NCI-H2196 (cell line): ENCODE data around the gene CBX1.
A peak's percentile ranks its signal among the peaks of the same experiment; 100 is the strongest.

ENCODE experiments used
- DNase-seq: peaks from one replicate; lab custom pipeline; 2025; ENCODE audit not compliant: unreplicated experiment; lab: John Stamatoyannopoulos, UW

Gene CBX1

DNA sequence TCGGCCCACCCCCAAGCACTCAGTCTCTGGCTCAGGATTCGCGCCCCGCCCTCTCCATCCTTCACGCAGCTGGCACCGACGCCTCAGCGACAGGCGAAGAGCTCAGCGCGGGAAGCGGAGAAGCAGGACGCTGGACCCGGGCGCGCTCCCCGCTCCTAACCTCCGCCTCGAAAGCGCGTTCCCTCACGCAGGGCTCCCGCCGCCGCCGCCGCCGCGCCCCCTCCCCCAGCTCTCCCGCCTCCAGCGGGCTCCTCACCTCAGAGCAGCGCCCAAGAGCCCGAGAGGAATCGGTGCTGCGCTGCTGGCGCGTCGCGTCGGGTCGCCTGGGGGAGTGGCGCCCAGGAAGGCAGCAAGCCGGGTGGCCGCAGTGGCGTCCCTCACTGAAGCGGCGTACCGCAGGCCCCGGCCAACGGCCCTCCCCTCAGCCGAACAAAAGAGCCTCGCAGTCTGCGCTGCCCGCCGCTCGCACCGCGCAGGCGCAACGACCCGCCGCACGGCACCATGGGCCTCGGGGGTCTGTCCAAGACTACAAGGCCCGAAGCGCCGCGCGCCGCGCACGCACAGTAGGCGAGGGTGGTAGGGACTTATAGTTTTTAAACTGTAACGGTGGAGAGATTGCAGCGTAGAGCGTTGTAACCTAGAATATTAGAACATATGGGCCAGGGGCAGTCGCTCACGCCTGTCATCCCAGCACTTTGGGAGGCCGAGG, at the start of gene CBX1:
Gene CBX1, minus strand, starts transcription at position 467 of the 709 bp plus-strand sequence. CDS start 24,474 bp downstream, outside the sequence.
- DNase-seq: peak; percentile 98

DNA sequence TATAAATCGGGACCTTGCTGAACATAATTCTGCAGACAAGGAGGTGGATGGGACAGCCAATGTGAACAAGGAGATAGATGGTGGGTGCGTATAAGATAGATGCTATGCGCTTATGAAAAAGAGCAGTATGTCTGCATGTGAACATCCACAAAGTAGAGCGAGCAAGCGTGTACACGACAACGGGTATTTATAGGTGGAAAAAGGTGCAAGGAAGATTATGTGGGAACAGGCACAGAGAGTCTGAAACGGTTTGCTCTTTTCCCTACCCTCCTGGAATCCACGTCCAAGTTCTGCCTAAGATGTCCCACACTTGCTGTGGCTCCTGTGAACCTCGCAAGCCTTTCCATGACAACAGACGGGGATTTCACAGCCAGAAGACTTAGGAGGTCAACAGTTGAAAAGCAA, 49.3 kb upstream of the CBX1 start:
- no peak for DNase-seq

DNA sequence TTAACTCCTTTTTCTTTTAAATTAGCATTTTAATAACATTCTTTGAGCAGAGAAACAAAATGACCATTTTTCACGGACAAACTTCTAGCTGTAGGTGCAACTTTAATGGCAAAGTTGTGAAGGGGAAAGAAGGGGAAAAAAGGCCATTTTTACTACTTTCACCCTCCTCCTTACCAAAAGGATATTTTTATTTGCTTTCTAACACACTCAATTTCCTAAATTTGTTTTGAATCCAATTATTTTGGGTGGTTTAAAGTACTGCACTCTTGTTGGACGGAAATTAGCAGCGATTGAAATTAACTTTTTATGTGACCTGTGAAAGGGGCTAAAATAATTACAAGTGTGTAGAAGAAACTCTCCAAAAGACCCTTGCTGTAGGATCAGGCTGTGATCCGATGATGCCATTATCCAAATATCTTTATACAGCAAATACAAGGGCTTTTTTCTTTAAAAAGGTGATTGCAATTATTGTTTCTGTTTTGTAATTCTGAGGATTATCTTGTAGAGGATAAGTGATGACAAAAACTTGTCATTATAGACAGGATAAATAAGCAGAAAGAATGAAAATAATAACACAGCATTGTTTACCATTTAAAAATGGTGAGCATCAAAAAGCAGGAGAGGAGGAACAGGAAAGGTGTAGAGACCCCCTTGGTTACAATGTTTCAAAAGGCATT, 48.6 kb upstream of the CBX1 start:
- DNase-seq: no peak

DNA sequence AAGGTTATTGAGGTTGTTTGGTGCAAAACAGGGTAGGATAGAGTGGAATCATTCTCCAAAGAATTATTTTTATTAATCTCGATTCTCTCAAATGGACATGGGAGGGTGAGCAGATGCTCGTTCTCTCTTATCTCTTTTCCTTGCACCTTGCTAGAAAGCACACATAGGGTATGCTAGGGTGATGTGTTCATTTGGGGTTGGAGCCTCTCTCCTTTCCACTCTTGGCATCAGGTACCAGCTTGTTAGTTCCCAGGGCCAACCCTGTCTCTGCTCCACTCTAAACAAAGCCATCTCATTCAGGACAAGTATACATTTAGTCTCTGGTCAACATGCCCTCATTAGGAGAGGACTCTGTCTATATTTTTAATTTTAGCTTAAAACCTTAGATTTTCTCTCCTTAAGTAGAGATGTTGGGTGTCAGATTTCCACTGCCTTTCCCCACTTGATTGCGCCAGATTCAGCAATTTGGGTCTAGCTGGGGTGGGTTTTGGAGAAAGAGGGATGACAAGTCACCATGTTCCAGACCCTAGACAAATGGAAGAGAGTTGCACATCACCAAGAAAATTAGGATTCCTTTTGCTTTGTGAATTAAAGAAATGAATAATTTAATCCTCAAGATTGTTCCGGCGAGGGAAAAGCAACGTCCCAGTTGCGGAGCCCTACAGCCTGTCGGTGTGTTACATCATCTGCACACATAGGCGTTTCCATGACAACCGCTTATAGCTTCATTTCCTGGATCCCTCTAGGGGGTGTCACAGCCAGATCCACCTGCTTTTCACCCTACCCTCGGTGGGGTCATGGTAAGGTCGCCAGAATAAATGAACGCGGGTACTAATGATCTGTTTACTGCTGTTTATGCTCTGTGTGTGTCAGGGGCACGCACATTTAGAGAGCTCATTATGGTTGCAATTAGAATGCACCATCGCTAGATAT, 47.8 kb upstream of the CBX1 start:
- no peak for DNase-seq

DNA sequence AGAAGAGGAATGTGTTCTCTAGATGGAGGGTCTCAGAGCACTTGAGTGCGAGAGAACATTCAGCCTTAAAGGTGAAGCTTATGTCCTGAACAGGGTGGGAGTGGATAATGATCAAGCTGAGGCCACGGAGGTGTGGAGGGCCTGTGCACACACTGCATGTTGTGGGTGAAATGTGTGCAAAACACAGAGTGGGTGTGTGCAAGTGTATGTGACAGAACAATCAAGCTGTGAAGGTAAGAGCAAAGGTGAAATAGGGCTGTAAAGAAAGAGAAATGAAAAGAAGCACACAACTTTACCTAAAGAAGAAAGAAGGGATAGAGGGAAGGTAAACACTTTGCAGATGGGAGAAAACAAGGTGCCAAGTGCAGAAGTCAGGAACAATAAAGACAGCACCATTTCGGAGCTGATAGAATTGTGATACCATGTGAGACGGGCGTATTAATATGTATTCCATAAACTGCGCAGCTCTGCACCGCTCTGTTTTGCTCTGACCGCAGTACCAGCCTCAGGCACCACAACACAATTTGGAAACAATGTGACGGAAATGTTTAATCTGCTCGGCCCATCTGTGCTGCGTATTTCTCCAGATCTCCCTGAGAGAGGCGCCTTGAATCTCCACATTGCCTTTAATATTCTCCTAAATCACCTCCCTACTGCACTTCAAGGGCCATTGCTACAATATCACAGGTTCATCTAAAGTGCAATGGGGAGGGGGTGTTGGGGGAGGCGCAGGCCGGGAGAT, 46.9 kb upstream of the CBX1 start:
- no peak for DNase-seq

DNA sequence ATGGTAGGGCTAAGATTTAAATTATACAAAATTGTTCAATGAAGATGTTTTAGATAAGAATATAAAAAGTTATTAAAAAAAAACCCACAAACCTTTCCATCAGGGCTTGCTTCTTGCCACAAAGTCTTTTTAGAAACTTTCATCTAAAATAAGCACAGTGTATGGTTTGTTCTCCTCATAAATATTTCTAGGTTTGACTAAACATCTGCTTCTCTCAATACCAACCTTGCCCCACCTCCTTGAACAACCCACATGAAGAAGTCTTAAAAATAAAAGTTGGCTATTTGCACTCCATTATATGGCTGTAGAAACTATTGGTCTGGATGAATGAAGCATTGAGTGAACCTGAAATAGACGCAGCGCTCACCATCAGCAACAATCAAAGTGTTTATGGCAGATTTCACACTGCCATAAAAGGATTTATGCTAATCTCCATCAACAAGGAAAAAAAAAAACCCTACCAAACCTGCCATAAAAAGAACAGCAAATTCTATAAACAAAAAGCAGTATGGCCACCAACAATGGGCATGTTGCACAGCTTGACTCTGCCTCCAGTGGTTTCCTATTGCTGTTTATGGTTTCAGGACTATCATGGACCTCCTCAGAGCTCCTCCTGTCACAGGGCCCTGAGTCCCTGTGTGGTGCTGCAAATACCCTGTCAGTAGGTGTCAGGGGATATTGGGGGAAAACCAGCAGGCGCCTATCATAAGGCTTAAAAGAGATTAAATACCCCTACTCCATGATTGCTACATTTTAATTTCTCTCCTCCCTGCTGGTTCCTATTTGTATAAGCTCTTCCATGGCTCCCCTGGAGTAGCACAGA, 43.9 kb upstream of the CBX1 start:
- DNase-seq: no peak

DNA sequence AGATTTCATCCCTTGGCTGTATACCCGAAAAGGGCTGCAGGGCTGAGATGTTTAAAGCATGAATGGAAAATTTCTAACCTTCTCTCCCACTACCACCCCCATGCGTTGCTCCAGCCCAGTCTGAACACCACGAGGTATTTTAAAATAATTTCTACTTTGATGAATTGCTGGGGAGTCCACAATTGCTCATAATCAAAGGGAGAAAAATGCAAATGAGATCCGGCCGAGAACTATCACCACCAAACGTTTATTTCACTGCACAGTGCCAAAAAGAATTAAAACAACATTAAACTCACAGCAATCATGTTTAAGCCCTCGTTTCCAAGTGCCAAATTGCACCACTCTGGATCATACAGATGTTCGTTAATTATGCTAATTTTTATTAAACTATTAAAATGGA, 43.0 kb upstream of the CBX1 start:
- DNase-seq: no peak

DNA sequence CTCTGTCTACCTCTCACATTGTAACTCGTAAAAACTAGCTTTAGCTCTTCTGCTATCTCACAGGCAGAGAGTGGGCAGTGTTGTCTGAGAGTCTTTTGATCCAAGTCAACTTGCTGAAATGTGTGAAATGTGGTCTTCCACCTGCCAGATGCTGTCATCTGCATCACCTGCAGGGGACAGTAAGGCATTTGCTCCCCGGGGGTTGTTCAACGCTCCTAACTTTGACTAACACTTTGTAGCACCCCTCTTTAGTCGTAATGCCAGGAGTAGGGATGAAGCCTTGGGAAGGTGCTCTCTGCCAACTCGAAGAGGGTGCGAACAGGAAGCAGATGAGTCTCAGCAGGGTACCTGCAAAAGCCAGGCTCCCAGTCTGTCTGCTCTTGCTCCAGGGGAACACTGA, 42.4 kb upstream of the CBX1 start:
- no peak for DNase-seq

DNA sequence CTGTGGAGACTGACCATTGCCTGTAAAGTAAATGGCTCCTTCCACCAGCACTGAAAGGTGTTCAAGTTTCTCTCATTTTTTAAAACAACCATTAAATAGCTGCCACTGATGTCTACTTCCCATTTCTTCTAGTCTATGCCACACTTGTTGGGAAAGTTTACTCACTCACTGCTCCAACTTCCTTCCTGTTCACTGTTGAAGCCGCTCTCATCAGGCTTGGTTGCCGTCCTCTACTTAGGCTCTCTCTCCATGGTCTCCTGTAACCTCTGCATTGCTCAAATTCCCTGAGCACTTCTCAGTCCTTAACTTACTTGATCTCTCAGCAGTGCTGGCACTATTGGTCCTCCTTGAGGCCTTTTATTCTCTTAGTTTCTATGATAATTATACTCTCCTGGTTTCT, 38.7 kb upstream of the CBX1 start:
- no peak for DNase-seq

DNA sequence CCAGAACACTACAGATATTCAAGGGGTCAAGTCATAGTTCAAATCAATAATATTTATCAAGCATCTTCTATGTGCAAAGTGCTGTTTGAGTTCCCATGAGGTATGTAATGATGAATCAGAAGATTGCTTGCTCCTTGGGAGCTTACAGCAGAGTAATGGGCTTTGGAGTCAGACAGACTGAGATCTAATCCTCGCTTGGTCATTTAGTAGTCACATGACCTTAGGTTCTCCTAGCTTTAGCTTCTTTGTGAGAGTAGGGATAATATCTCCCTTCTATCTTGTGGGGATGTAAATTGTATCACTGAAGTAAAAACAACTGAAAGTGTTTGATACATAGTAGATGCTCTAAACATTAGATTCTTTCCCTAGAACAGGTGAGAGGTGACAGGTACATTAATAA, 36.4 kb upstream of the CBX1 start:
- DNase-seq: no peak

DNA sequence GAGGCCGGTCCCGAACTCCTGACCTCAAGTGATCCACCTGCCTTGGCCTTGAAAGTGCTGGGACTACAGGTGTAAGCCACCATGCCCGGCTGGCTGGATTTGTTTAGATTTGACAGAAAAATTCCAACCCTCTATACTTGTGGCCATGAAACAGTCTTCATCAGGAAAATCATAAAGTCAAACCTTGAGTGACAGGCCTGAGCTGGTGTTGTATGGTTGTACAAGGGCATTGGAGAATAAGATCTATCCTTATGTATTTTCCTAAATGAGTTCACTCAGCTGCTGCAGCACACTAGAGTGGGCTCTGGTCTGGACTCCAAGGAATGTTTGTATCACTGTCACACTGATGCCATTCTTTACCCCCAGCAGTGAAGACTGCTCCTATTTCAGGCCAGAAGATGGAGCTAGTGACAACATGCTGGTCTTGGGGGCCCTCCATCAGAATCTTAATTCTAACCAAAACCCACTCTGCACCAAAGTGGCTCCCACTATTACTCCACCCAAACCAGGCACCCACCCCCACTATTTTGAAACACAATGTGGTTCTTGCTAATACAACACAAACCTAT, 33.7 kb upstream of the CBX1 start:
- DNase-seq: no peak

DNA sequence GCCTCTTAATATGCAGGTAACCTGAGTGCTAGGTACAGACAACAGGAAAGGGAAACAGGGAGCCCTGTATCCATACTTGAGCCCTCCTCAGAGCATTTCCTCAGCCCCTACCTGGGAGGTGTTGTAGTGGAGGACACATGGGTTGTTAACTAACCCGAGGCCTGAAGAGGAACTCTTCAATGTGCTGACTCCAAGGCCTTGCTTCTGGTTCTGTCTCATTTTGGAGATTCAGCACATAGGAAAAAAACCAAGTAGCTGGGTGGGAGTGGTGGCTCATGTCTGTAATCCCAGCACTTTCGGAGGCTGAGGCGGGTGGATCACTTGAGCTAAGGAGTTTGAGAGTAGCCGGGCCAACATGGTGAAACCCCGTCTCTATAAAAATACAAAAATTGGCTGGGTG, 31.1 kb upstream of the CBX1 start:
- DNase-seq: no peak

DNA sequence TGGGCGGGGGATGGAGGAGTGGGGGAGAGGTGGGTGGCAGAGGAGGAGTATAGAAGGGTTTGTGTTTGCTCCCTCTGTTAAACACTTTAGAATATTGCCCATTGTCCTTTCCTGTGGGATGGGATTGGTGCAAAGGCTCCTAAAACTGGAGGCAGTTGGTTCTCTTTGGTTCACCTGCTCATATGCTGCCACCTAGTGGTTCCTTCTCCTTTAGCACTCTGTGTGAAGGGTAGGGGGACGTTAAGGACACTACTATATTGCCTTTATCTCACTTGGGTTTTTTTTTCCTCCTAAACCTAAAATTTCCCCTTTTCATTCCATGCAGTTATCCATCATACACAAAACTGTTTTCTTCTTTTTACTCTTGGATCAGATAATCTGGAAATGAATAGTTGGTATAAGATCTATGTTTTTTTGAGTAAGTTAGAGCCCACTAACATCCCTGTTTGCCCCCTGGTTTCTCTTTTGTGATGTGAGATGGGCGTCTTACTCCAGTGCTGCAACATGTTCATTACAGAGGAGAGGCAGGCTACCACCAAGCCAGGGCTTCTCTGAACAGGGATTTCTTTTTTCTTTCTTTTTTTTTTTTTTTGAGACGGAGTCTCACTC, 30.0 kb upstream of the CBX1 start:
- peak; percentile 86 for DNase-seq

DNA sequence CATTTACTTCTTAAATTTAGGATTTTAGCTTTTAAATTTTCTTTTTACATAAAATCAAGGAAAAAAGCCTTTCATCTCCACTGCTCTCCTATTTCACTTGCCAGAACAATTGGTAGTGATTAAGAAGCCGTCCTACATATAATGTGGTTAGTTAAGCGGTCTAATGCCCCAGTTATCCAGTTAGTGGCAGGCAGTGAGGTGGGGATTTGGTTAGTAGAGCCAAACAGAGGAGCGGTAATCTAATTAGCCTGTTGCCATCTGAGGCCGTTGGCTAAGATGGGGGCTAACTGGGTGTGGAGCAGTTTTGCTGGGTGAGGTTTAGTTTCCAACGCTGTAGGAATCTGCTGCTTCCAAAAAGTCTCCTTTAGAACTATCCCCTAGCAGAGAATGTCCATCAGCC, 28.7 kb upstream of the CBX1 start:
- no peak for DNase-seq

DNA sequence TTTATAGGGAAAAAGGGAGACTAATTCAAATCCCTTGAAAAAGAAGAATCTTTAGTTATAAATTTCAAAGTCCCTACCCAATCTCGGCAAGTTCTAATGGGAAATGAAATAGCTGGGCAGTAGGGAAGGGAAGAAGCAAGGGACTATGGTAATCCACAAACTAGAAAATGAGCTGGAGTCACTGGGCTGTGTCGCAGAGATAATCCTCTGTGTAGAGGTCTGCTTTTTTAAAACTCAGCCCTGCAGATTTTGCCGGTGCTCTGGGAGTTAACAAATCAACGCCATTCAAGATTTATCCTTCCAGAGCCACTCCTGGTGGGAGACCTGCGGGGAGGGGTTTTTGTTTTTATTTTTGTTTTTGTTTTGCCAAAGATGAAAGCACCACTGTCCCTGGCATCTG, 27.1 kb upstream of the CBX1 start:
- no peak for DNase-seq

DNA sequence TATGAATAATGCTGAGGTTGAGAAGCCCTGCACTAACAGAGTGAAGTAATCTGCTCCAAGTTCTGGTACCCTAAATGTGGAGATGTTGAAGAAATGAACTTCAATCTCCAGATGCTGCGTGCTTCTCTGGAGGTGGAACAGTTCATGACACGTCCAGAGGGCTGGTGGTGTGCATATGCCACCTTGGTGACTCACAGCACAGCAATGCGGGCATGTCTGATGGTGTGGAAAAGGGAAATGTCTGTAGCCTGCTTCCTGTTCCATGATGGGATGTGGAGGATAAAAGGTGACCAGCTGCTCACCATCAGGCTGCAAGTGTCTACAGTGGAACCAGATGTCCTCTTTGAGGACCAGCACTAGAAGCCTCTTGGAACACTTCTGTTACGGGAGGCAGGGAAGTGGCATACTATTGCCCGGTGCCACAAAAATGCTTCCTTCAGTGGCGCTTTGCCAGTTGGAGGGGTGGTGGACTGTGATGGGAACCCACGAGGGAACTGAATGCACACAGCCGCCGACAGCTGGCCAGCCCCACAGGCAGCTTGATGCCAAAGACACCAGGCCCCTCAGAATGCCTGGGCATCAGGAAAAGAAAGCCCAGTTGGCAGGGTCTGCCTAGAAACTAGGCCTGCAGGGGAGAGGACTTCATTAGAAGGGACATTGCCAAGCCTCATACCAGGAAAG, 26.2 kb upstream of the CBX1 start:
- no peak for DNase-seq

DNA sequence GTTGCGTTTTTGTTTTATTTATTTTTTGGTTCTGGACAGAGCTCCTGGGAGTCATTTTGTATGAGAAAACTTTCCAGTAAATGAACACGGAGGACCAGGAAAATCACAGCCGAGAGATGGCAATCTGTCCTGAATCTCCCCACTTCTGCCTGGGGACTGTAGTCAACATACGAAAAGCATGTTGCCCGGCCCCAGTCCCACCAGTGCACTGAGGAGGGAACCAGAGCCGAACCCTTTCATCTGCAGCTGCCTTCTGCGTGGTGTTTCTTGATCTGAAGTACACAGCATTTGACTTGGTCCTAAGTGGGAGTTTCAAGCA, 25.2 kb upstream of the CBX1 start:
- no peak for DNase-seq

DNA sequence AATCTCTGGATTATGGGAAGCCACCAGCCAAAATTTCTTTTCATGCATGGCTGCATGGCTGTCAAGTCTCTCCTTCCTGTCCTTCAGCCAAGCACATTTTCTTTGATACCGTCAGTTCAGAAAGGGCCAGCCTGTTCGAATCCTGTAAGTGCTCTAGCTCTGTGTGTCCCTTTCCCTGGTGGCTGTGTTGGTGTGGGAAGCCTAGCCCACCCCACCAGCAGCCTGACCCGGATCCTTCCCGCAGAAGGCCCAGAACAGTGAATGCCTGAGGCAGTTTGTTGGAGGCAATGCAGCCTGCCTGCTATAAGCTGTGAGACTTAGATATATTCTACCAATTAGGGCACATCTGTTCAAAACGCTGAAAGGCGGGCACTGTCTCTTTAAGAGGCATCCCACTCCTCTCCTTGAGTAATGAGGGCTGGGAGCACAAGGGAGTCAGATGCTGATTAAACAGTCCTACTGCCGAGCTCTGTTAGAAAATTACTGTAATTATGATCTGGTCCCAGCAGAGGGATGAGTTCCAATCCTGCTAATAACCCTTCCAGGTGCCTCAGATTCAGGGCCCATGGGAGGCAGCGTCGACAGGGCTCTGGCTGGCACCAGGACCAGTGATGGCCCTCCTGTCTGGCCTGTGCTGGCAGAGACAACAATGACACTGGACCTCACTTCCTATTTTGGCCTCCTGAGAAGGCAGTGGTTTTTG, 24.7 kb upstream of the CBX1 start:
- DNase-seq: no peak
